GM19455 (cell line): ENCODE measurements around the gene KLHL18.
"Not testable (repeated sequence)": the region's sequence is repeated elsewhere in the genome, so short reads cannot be mapped to it uniquely, and the experiment has no call there.

Experiments
- ATAC-seq: cut with Tn5 transposase; IDR thresholded peaks from one replicate; pipeline ENCODE4 v1.9.1; 2021; ENCODE audit not compliant: unreplicated experiment

KLHL18 gene

DNA sequence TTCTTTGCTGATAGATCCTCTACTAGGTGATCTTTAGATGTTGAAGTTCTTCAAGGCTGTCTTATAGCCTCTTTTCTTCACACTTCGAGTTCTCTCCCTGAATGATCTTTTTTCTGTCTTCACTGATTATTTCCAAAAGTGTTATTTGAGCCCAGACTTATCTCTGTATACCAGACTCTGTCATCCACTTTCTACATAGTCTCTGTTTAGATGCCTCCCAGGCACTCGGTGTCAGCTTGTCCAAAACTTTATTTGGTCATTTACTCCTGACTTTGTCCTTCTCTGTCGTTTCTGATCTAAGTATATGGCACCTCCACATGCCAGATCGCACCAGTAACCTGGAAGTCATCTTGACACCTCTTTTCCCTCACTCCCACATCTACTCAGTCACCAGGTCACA is 27.6 kb downstream of the KLHL18 start:
- no peak for ATAC-seq

DNA sequence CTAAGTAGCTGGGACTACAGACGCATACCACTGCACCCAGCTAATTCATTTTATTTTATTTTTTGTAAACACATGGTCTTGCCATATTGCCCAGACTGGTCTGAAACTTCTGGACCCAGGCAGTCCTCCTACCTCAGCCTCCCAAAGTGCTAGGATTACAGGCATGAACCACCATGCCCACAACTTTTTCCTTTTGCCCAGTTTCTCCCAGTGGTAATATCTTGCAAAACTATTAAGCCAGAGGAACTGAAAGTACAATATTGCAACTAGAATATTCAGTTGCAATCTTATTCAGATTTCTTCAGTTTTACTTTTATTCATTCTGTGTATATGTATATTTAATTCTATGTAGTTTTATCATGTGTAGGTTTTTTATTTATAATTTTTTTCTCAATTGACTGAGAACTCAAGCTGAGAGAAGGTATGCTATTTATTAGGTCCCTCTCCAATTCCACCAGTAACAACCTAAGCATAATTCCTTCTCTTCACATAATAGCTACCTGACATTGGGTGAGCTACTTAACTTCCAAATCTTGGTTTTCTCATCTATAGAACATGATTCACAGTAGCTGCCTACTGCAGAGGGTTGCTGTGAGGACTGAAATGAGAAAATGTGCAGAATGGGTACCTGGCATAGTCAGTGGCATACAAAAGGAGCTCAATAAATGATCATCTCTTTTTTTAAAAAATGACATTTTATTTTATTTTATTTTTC is 30.8 kb downstream of the KLHL18 start:
- no peak for ATAC-seq

DNA sequence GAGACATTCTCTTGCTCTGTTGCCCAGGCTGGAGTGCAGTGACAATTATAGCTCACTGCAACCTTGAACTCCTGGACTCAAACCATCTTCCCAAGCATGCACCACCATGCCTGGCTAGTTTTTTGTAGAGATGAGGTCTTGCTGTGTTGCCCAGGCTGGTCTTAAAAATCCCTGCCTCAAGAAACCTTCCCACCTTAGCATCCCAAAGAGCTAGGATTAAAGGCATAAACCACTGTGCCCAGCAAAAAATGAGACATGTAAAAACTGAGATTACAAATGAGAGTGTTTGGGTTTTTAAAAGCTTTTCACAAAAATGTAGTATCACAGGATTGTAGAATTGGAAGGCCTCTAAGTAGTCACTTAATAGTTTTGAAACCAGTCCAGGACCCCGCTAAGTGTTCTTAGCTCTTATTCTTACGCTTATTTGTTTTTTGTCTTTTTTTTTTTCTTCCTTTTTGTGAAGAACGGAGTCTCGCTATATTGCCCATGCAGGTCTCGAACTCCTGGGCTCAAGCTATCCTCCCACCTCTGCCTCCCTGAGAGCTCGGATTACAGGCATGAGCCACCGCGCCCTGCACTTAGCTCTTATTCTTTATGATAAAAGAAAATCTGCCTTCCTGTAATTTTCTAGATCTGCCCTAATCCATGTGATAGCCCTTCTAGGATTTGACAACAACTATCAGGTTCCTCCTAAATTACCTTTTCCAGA is 31.5 kb downstream of the KLHL18 start:
- no peak for ATAC-seq

DNA sequence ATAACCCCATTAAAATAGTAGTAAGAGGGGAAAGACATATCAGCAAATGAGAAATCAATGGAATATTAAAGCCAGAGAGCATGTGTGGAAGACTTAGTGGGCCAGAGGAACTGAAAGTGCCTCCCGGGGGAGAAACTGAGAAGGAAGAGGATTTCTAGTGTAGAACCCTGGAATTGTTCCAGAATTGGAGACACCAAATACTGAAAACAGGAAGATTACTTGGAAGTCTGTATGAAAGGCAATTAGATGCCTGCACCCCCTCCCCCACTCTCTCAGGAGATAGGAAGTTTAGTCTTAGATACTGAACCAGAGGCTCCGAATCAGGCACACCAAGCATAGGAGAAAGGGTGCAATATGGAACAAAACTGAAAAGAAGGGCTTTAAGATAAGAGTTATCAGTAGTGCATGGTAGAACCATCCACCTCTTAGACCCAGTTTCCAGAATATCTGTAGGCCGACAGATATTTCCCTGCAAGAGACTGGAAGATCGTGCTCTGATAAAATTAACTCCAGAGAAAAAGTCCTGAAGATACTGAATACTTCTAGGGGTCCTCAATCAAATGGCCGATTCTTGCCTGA is 32.4 kb downstream of the KLHL18 start:
- no peak for ATAC-seq

DNA sequence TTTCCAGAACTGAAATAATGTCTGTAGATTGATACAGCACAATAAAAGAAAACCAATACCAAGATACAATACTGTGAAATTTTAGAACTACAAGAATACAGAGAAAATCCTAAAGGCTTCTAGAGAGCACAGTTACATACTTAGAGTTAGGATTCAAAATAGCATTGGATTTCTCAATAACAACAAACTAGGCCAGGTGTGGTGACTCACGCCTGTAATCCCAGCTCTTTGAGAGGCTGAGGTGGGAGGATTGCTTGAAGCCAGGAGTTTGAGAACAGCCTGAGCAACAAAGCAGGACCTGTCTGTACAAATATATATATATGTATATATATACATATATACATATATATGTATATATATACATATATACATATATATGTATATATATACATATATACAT is 33.4 kb downstream of the KLHL18 start:
- not testable (repeated sequence) for ATAC-seq

DNA sequence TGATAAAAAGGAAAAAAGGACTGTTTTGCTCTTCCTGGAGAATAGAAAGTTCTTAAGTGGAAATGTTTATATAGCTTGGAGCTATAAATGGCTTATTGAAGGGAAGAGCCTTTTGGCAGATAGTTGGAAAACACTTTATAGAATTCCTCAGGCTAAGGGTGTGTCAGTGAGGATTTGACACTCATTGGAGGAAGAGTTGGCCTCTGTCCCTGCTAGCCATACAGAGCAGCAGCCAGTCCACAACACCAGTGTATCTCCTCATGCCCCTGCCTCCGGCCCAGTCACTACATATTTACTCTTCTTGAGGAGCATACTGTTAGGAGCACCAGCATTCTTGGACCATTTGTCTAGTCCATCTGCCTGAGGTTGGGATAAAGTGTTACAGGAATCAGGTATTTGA is 36.2 kb downstream of the KLHL18 start:
- no peak for ATAC-seq

DNA sequence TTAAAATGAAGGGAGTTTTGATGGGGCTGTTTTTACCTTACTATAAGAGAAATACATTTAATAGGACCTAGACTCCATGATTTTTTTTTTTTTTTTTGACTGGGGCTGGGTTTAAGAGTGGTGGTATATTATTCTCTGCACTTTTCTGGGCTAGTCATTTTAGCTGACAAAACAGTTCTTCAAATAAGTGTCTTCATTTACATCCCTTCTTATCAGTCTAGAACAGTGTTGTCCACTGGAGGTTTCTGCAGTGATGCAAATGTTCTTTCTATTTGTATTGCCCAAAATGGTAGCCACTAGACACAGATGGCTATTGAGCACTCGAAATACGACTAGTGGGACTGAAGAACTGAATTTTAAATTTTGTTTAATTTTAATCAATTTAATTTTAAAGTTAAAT is 37.2 kb downstream of the KLHL18 start:
- ATAC-seq, result no peak

DNA sequence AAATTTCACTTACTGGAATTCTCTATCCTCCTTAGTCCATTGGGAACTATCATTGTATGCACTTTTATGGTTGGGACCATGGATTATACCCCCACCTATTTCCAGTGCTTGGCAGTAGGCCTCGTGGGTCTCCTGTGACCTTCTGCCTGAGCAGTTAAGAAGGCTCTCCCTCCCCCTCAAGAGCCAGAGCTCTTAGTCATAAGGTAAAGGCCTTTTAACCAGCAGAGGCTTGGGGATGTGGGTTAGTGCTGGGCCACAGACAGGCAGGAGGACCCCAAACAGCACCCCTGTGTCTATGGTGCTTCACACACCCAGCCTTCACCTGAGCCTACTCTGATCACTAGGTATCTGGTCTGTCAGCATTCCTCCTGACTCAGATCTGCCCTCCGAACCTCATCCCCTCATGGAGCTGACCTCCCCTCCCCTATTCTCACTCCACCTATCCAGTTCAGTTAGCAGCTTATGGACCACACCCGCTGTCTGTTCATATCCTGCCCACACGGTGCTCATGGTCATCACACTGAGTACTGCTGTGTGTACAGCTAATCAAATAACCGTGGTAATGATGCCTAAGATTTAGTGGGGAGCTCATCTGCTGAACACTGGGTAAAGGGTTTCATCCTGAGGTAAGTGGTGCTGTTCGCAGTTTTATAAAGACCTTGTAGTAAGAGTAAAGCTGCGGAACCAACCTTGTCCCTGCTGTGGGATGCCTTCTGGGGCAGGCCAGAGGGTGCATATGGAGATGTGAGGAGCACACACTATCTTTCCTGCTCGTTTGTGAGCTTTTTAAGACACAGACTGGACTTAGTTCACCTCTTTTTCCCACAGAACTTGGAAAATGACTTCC is 40.9 kb downstream of the KLHL18 start:
- no peak for ATAC-seq

DNA sequence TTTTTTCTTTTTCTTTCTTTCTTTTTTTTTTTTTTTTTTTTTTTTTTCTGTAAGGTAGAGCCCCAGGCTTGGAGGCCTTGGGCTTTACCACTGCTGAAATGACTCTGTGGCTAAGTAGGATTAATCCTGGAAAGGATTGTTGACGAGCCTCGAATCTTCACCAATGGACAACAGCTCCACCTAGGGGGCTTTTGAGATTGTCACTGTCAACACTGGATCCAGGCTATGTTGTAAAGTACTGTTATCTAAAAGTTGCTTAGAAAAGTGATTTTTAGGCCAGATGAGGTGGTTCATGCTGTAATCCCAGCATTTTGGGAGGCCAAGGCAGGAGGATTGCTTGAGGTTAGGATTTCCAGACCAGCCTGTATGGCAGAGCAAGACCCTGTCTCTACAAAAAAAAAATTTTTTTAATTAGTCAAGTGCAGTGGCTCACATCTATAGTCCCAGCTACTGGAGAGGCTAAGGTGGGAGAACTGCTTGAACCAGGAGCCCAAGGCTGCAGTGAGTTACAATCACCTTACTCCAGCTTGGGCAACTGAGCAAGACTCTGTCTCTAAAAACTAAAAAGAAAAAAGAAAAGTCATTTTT is 41.6 kb downstream of the KLHL18 start:
- no peak for ATAC-seq

DNA sequence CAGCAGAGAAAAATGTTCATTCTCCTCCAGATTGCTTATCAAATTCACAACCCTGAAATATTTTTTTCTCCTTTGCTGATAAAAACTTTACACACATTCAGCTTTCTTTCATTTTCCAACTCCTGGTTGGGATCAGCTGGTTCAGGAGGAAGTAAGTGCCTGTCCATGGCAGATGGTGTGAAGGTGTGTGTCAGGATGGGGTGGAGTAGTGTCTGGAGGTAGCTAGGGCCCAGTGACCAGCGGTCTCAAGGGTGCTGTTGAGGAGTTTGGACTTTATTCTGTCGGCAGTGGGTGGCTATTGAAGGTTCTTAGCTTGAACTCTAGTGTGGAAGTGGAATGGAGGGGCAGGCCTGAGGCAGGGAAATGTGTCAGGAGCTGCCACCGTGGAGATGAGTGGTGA is 51.2 kb downstream of the KLHL18 start:
- ATAC-seq, result no peak

DNA sequence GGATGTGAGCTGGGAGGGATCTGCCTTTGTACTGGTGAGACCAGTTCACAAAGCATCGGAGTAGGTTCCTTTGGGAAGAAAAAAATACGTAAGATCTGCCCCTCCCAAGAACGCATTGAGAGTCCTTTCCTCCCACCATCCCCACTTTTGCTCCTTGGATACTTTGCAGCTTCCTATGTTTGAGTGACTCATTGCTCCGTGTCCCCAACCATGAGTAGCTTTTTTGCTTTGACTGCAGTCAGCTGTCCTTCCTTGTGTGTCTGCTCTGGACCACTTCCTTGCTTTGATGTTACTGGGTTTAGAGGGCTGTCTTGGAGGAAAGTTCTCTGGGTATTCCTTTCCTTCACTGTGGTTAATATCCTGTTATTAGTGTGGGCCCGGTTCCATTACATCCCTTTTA is 54.9 kb downstream of the KLHL18 start:
- no peak for ATAC-seq

DNA sequence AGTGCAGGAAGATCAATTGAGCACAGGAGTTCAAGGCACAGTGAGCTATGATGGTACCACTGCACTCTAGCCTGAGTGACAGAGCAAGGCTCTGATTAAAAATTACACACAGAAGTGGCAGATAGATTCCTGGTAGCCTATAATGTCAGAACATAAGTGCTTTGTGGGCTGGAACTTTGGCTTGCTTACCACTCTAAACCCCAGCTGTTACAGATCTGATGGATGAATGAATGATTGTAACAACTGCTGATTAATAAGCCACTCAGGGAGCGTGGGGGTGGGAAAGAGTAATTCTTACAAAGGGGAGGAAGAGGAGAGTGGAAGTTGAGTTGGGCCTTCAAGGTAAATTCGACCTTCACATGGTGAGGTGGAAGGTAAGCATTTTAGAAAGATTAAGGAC is 57.2 kb downstream of the KLHL18 start:
- no peak for ATAC-seq

DNA sequence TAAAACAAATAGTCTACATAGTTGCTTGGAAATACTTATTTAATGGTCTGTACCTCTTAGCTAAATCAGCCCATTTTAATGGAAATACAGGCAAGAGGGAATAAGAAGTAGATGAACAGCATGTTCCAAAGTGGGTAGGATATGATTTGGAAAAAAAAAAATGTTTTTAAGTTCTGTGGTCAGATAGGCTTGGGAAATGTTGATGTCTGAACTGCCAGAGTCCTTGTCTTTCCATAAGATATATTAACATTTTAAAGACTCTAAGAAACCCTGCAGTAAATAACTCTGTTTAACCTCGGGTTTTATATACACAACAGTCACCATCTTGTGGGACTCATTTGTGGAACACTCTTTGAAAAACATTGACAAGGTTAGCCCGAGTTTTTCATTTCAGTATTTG is 58.1 kb downstream of the KLHL18 start:
- ATAC-seq, result no peak

DNA sequence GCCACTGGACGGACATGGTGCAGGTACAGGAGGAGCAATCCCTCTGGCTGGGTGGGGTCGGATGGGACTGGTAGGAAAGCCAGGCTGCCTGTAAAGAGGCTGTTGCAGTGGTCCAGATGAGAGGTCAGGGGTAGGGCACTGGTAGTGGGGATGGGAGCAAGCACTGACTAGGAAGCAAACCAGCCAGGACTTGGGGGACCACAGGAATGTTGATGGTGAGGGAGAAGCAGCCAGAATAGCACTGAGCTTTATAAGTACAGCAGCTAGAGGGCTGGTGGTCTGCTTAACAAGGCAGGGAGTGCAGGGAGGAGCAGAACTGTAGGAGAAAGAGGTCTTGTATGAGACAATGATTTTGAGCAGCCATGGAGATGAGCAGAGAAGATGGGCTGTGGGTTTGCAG is 59.4 kb downstream of the KLHL18 start:
- ATAC-seq, result no peak

DNA sequence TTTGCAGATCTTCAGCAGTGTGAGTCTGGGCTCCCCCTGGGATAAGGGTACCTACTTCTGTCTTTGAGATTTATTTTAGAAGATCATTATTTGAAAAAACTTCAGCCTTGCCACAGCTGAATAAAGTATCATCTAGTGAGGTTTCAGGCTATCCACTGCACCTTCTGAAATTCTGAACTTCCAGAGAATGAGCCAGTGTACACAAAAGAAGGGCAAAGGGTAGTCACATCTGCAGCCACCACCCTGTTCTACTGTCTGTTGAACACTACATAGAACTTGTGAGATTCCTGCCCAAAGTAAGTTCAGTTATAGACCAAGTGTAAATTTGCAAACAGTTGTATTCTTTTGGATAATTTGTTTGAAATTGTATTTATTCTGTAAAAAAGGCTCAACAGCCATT is 60.1 kb downstream of the KLHL18 start:
- ATAC-seq, result no peak

DNA sequence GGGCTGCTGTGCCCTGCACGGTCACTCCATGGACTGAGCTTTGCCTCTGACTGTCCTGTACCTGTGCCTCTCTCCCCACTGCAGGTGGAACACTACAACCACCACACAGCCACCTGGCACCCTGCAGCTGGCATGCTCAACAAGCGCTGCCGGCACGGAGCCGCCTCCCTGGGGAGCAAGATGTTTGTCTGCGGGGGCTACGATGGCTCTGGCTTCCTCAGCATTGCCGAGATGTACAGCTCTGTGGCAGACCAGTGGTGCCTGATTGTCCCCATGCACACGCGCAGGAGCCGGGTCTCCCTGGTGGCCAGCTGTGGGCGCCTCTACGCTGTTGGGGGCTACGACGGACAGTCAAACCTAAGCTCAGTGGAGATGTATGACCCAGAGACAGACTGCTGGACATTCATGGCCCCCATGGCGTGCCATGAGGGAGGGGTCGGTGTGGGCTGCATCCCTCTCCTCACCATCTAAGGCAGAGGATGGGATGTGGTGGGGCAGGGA is 60.8 kb downstream of the KLHL18 start:
- no peak for ATAC-seq

DNA sequence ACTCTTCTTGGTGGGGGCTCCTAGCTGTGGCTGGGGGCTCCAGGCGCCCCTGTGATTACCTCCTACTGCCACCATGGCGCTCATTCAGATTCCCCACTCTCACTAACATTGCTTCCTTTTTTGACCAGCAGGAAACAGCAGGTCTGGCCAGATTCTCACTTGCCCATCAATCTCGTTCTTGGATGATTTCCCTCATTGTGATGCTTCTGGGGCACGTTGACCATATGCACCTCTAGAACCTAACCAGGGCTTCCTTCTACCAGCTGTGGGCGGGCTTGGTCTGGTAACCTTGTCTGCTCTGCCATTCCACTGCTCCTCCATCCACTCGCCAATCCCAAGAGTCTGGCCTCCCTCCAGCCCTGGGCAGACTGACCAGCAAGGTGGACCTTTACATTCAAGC is 62.2 kb downstream of the KLHL18 start:
- no peak for ATAC-seq

DNA sequence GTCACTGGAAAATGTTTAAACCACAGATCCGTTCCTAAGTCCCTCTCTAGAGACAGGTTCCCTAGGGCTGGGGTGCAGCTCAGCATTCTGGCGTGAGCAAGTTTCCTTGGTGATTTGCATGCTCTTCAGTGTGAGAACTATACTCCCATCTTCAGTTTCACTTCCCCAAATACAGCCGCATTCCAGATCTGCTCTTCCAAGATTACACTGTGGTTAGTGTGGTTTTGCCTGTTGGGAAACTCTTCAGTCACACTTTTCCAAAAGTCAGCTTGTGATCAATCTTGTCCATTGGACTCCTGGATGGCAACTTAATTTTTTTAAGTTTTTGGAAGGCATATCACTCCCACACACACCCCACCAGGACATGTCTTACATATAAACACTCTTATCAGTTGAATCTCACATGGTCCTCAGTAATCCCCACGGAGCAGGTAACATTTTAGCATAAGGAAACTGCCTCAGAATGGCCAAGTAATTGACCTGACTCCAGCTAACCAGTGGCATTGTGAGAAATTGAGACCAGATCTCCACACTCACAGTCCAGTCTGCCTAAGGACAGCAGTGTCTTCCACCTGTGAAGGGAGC is 64.6 kb downstream of the KLHL18 start:
- no peak for ATAC-seq

DNA sequence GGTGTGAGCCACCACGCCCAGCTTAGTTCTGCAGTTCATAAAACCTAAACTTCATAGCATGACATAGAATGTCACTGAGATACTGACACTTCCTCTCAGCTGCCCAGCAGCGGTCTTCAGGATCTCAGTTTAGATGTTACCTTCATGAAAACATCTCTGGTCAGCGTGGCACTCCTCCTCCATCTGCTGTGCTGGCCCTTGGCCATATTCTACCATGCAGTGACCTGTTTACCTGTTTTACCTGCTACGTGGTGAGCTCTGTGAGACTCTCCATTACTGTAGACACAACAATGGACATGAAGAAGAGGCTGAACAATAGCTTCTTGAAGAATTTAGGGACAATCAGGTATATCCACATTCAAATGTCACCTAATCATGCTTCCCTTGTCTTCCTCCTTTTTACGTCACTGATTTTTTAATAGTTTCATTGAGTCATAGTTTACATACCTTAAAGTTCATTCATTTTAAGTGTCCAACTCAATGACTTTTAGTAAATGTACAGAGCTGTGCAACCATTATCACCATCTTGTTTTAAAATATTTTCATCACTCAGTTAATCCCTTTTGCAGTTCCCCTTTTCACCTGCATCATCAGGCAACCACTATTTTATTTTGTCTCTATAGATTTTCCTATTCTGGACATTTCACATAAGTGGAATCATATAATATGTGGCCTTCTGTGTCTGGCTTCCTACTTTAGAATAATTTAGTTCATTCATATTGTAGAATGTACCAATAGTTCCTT is 65.8 kb downstream of the KLHL18 start:
- no peak for ATAC-seq

DNA sequence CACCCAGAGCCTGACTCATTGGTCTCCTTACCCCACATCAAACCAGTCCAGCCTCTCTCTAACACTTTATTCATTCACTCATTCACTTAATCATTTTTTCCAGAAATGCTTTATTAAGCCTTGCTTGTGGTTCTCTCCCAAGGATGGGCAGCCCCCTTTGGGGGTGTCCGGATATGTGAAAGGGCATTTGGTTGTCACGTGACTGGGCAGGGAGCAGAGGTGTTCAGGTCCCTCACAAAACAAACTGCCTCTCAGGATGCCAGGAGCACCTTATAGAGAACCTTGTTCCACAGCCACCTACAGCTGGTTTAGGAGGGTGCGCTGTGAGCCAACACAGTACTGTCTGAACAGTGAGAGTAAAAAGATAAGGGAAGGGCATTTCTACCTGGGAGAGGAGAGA is 72.3 kb downstream of the KLHL18 start:
- no peak for ATAC-seq
